ENCODE data around the gene PITPNM1.

DNA sequence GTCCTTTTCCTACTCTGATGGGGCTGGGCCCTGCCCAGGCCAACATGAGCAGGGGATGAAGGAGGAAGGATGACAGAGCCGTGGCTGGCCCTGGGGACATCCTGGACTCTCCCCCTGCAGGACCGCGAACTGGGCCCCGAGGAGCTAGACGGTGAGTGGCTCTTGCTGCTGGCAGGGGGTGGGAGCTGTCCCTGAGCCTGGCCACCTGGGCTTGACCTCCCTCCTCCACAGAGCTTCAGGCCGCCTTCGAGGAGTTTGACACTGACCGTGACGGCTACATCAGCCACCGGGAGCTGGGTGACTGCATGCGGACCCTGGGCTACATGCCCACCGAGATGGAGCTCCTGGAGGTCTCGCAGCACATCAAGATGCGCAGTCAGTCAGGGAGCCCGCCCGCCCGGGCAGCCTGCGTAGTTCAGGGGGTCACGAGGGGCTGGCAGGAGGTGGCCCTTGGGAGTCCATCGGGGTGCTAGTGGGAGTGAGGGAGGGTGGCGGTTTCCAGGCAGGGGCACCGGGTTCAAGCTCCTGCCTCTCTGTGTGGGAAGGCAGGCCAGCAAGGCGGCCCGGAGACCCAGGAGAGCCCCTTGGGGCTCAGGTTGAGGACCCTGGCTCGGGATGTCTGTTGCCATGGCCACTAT lies 49.0 kb downstream of the PITPNM1 start:
- TF ChIP-seq, protein P1, sequence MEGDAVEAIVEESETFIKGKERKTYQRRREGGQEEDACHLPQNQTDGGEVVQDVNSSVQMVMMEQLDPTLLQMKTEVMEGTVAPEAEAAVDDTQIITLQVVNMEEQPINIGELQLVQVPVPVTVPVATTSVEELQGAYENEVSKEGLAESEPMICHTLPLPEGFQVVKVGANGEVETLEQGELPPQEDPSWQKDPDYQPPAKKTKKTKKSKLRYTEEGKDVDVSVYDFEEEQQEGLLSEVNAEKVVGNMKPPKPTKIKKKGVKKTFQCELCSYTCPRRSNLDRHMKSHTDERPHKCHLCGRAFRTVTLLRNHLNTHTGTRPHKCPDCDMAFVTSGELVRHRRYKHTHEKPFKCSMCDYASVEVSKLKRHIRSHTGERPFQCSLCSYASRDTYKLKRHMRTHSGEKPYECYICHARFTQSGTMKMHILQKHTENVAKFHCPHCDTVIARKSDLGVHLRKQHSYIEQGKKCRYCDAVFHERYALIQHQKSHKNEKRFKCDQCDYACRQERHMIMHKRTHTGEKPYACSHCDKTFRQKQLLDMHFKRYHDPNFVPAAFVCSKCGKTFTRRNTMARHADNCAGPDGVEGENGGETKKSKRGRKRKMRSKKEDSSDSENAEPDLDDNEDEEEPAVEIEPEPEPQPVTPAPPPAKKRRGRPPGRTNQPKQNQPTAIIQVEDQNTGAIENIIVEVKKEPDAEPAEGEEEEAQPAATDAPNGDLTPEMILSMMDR (optimal IDR thresholded peaks at IDR 0.05 in 1 of 3, IDR thresholded peaks at IDR 0.05 in 1 of 3, conservative IDR thresholded peaks at IDR 0.05 in 1 of 3; ENCODE audit: extremely low read depth in 1 of 3, insufficient read depth in 2 of 3, low read length in 3 of 3): no peak
- TF ChIP-seq EZH2 (IDR thresholded peaks at IDR 0.05; ENCODE audit: low read length): no peak
